Fibroblast of skin of scalp (primary cell): ENCODE results near the gene CDH23.
A peak's percentile ranks its signal among the peaks of the same experiment; 100 is the strongest.
"Not testable (repeated sequence)": the region's sequence is repeated elsewhere in the genome, so short reads cannot be mapped to it uniquely, and the experiment has no call there.

Source experiments
- DNase-seq: peaks from one replicate; pipeline ENCODE4 v3.0.0-alpha.2; 2013

The CDH23 gene

GRCh38 chr10:71844084-71844483 lies 447.4 kb downstream of the CDH23 start:
- no peak for DNase-seq

- DNase-seq: no peak
These were observed 448.0 kb downstream of the CDH23 start for GRCh38 chr10:71844695-71845094.

GRCh38 chr10:71845410-71846405 lies 449.0 kb downstream of the CDH23 start:
- no peak for DNase-seq

GRCh38 chr10:71846816-71847215 lies 450.1 kb downstream of the CDH23 start:
- DNase-seq: no peak

GRCh38 chr10:71847418-71847817 lies 450.7 kb downstream of the CDH23 start:
- no peak for DNase-seq

GRCh38 chr10:71848325-71849275 lies 451.9 kb downstream of the CDH23 start:
- no peak for DNase-seq

- no peak for DNase-seq
These were observed 452.8 kb downstream of the CDH23 start for GRCh38 chr10:71849461-71849908.

GRCh38 chr10:71850021-71850742 lies 453.5 kb downstream of the CDH23 start:
- DNase-seq: no peak

- peak; percentile 99 for DNase-seq
These were observed 454.2 kb downstream of the CDH23 start, which contains the start of gene PSAP for GRCh38 chr10:71850743-71851464. Gene PSAP, minus strand, starts transcription at chr10:71851251. Its CDS starts 30 bp downstream, at chr10:71851221.

- not testable (repeated sequence) for DNase-seq
These were observed 454.9 kb downstream of the CDH23 start for GRCh38 chr10:71851465-71852095.

GRCh38 chr10:71852355-71852937 lies 455.7 kb downstream of the CDH23 start:
- DNase-seq: no peak

- DNase-seq: no peak
These were observed 457.3 kb downstream of the CDH23 start for GRCh38 chr10:71854031-71854430.

GRCh38 chr10:71856619-71857018 lies 459.9 kb downstream of the CDH23 start:
- DNase-seq: no peak

GRCh38 chr10:71857934-71858890 lies 461.5 kb downstream of the CDH23 start:
- DNase-seq: no peak

- peak; percentile 100 for DNase-seq
These were observed 463.7 kb downstream of the CDH23 start for GRCh38 chr10:71860243-71861029.

- no peak for DNase-seq
These were observed 466.5 kb downstream of the CDH23 start for GRCh38 chr10:71863203-71863602.

GRCh38 chr10:71864911-71865361 lies 468.2 kb downstream of the CDH23 start:
- peak; percentile 80 for DNase-seq
